Muscle of leg (tissue), 11 donors: ENCODE measurements around the gene SH3RF3. TPM values are rescaled to one million over a fixed set of nuclear protein-coding genes. Genes with fewer than 3 reads are reported as not detected.
"Not testable (repeated sequence)": the region's sequence is repeated elsewhere in the genome, so short reads cannot be mapped to it uniquely, and the experiment has no call there.

Source experiments
- DNase-seq: peaks from one replicate; pipeline ENCODE4 v3.0.0; 2013
- H3K27ac ChIP-seq: one replicate; pipeline ENCODE4 v1.5.1; 2013; ENCODE audit warnings: mild to moderate bottlenecking, low read length, control low read depth
- H3K27me3 ChIP-seq: one replicate; pipeline ENCODE4 v1.6.1; 2013; ENCODE audit warnings: low read length; ENCODE audit not compliant: control insufficient read depth, insufficient read depth
- H3K36me3 ChIP-seq: one replicate; pipeline ENCODE4 v1.6.1; 2013; ENCODE audit warnings: low read length; ENCODE audit not compliant: control insufficient read depth, insufficient read depth
- H3K4me1 ChIP-seq: one replicate; pipeline ENCODE4 v1.6.1; 2013; ENCODE audit warnings: low read length; ENCODE audit not compliant: control insufficient read depth, insufficient read depth
- H3K4me3 ChIP-seq: one replicate; pipeline ENCODE4 v1.5.1; 2013; ENCODE audit warnings: low read length, control low read depth
- H3K9me3 ChIP-seq: replicated peaks from 2 replicates; pipeline ENCODE4 v1.6.1; 2013; ENCODE audit warnings: low read depth, low read length; ENCODE audit not compliant: control insufficient read depth
- WGBS: methylation state at CpG from one replicate; pipeline ENCODE4 v1.1.5; 2013; ENCODE audit warnings: missing lambda C conversion rate; ENCODE audit not compliant: insufficient coverage; 5-methylcytosine and 5-hydroxymethylcytosine counted together
- polyA plus RNA-seq, 8 donors: library from polyadenylated mRNA; unstranded; fragments of 120-200 nt; gene quantifications; one replicate each; pipeline versions ENCODE4 v1.2.1 to v1.2.3, GENCODE V29; 2013; ENCODE audit warnings: inconsistent platforms in 1 of 8, low replicate concordance in 1 of 8; ENCODE audit not compliant: insufficient read length in 8 of 8, insufficient read depth in 1 of 8
- total RNA-seq: library from RNA; stranded (reverse); fragments of 120-200 nt; gene quantifications from one replicate; pipeline ENCODE4 v1.2.4, GENCODE V29; 2013

The SH3RF3 gene
- total and polyA plus RNA-seq, 9 donors: 2.7 to 6.8 (median 4.7) TPM

- Histone ChIP-seq H3K36me3 (no peaks in the 10 kb centered on the region), H3K4me3 (no peak overlapping the region), H3K27me3 (peaks cover 2% of the 10 kb centered on the region), H3K27ac (no peak overlapping the region), H3K9me3 (no peaks in the 10 kb centered on the region), H3K4me1 (peaks cover 12% of the 10 kb centered on the region)
- 78% methylated on average over 4 of the region's 5 CpGs for WGBS
- no peak for DNase-seq
These were observed 402.2 kb downstream of the SH3RF3 start for GRCh38 chr2:109531221-109531620.

- Histone ChIP-seq H3K27me3 (peaks cover under 1% of the 10 kb centered on the region), H3K9me3 (no peaks in the 10 kb centered on the region), H3K36me3 (no peaks in the 10 kb centered on the region), H3K27ac (no peak overlapping the region), H3K4me3 (no peak overlapping the region), H3K4me1 (peaks cover 12% of the 10 kb centered on the region)
- WGBS: 89% methylated on average over 5 of the region's 10 CpGs
- DNase-seq: no peak
These were observed 403.1 kb downstream of the SH3RF3 start for GRCh38 chr2:109531896-109532727.

GRCh38 chr2:109532728-109533076 is 403.7 kb downstream of the SH3RF3 start:
- Histone ChIP-seq H3K9me3 (no peaks in the 10 kb centered on the region), H3K27ac (no peak overlapping the region), H3K4me3 (no peak overlapping the region), H3K36me3 (no peaks in the 10 kb centered on the region), H3K27me3 (no peaks in the 10 kb centered on the region), H3K4me1 (peaks cover 12% of the 10 kb centered on the region)
- WGBS: 79% methylated on average over 4 of the region's 5 CpGs
- no peak for DNase-seq

DNA sequence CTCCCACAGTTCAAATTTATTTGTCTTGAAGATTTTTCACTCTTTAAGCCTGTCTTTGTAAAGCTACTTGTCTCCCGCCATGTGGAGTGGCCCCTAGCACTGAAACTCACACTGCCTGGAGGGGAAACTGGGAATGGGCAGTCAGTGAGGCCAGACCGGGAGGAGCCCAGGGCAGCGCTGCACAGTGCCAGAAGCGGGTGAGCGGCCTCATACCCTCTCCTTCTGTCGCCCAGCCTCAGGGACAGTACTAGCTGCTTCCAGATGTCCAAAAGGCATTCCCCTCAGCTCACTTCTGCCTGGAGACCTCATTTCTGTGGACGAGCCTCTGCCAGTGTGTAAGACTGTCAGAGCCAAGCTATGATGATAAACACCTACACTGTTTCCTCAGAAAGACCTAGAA is 404.8 kb downstream of the SH3RF3 start:
- no peak for DNase-seq
- WGBS: 71% methylated on average over 5 of the region's 7 CpGs

GRCh38 chr2:109535217-109535946 is 406.4 kb downstream of the SH3RF3 start:
- H3K27ac ChIP-seq: no peak overlapping the region
- WGBS: 79% methylated on average over 2 of the region's 6 CpGs
- no peak for DNase-seq
- peaks cover 5% of the 10 kb centered on the region for H3K4me1 ChIP-seq
- H3K36me3 ChIP-seq: no peaks in the 10 kb centered on the region
- H3K9me3 ChIP-seq: no peaks in the 10 kb centered on the region
- no peak overlapping the region for H3K4me3 ChIP-seq
- H3K27me3 ChIP-seq: no peaks in the 10 kb centered on the region

More for the DNA sequence above, 404.8 kb downstream of the SH3RF3 start:
- Histone ChIP-seq H3K9me3 (no peaks in the 10 kb centered on the region), H3K27ac (no peak overlapping the region), H3K27me3 (no peaks in the 10 kb centered on the region), H3K4me1 (peaks cover 12% of the 10 kb centered on the region), H3K36me3 (no peaks in the 10 kb centered on the region), H3K4me3 (no peak overlapping the region)

DNA sequence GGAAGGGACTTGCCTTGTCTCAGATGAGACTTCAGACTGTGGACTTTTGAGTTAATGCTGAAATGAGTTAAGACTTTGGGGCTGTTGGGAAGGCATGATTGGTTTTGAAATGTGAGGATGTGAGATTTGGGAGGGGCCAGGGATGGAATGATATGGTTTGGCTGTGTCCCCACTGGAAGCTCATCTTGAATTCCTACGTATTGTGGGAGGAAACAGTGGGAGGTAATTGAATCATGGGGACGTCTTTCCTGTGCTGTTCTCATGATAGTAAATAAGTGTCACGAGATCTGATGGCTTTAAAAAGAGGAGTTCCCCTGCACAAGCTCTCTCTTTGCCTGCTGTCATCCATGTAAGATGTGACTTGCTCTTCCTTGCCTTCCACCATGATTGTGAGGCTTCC is 407.6 kb downstream of the SH3RF3 start:
- not testable (repeated sequence) for H3K4me1 ChIP-seq, H3K4me3 ChIP-seq, DNase-seq, H3K27ac ChIP-seq, H3K9me3 ChIP-seq, H3K27me3 ChIP-seq, H3K36me3 ChIP-seq
- WGBS: 81% methylated on average over 2 of the region's 3 CpGs

DNA sequence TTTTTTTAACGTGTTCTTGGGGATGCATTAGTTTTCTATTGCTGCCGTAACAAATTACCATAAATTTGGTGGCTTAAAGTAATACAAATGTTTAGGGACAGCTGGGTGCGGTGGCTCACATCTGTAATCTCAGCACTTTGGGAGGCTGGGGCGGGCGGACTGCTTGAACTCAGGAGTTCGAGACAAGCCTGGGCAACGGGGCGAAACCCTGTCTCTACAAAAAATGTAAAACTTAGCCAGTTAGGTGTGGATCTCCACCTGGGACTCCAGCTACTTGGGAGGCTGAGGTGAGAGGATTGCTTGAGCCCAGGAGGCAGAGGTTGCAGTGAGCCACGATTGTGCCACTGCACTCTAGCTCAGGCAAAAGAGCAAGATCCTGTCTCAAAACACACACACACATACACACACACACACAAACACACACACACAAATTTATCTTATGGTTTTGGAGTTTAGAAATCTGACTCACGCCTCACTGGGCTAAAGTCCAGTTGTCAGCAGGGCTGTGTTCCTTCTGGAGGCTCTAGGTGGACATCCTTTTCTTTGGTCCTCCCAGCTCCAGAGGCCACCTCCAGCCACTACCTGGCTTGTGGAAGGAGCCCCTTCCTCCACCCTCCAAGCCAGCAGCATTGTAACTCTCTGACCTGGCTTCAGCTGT is 408.7 kb downstream of the SH3RF3 start:
- Histone ChIP-seq H3K9me3 (no peaks in the 10 kb centered on the region), H3K36me3 (no peaks in the 10 kb centered on the region), H3K4me1 (peaks cover 5% of the 10 kb centered on the region), H3K4me3 (no peak overlapping the region), H3K27me3 (no peaks in the 10 kb centered on the region), H3K27ac (no peak overlapping the region)
- 88% methylated on average over 8 of the region's 10 CpGs for WGBS
- DNase-seq: no peak

- H3K27ac ChIP-seq: no peak overlapping the region
- H3K27me3 ChIP-seq: no peaks in the 10 kb centered on the region
- DNase-seq: no peak
- H3K9me3 ChIP-seq: no peaks in the 10 kb centered on the region
- no peak overlapping the region for H3K4me3 ChIP-seq
- H3K36me3 ChIP-seq: no peaks in the 10 kb centered on the region
- 60% methylated on average over 2 of the region's 8 CpGs for WGBS
- H3K4me1 ChIP-seq: peaks cover 5% of the 10 kb centered on the region
These were observed 409.5 kb downstream of the SH3RF3 start for GRCh38 chr2:109538546-109538945.

GRCh38 chr2:109542384-109542783 is 413.4 kb downstream of the SH3RF3 start:
- H3K36me3 ChIP-seq: peaks cover 10% of the 10 kb centered on the region
- no peak for DNase-seq
- no peak overlapping the region for H3K4me3 ChIP-seq
- no peaks in the 10 kb centered on the region for H3K4me1 ChIP-seq
- no peaks in the 10 kb centered on the region for H3K27me3 ChIP-seq
- WGBS: 58% methylated on average over 2 of the region's 6 CpGs
- H3K9me3 ChIP-seq: no peaks in the 10 kb centered on the region
- no peak overlapping the region for H3K27ac ChIP-seq
